ENCODE results near the gene EGFL8.

The EGFL8 gene

DNA sequence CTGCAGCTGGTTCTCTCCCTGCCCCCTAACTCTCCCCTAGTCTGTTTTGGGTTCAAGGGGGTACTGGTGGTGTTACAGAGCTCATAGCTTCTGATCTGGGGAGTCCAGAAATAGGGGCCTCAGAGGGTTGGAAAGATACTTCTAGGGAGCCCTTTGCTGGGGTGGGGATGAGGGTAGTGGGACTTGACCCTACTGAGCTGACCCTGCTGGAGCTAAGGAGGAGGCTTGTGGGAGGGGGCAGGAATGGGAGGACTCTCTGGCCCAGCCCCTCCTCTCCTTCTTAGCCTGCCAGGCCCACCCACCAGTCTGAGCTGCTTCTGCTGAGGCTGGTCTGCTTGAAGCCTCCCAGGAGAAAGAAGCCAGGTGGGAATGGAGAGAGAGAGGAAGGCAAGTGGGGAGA is at the start of gene EGFL8:
Gene EGFL8, plus strand, starts transcription at position 301 of the 400 bp plus-strand sequence. CDS start 1,571 bp downstream, outside the sequence.
- DNase-seq: no peak
- TF ChIP-seq, protein P1, sequence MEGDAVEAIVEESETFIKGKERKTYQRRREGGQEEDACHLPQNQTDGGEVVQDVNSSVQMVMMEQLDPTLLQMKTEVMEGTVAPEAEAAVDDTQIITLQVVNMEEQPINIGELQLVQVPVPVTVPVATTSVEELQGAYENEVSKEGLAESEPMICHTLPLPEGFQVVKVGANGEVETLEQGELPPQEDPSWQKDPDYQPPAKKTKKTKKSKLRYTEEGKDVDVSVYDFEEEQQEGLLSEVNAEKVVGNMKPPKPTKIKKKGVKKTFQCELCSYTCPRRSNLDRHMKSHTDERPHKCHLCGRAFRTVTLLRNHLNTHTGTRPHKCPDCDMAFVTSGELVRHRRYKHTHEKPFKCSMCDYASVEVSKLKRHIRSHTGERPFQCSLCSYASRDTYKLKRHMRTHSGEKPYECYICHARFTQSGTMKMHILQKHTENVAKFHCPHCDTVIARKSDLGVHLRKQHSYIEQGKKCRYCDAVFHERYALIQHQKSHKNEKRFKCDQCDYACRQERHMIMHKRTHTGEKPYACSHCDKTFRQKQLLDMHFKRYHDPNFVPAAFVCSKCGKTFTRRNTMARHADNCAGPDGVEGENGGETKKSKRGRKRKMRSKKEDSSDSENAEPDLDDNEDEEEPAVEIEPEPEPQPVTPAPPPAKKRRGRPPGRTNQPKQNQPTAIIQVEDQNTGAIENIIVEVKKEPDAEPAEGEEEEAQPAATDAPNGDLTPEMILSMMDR (IDR thresholded peaks at IDR 0.05; ENCODE audit: low read depth, low read length, missing control alignments): no peak
- in situ Hi-C loops (cut with HindIII; ENCODE audit: low pct_ligation_motif_present, low sequenced_read_pairs): no loop called here
- Histone ChIP-seq H3K4me3 (ENCODE audit: low read depth, low read length) (no peak within 1 kb of the TSS), H3K36me3 (replicated peaks) (peaks cover 30% of the 10 kb centered on the region), H3K27me3 (replicated peaks) (no peaks in the 10 kb centered on the region), H3K27ac (no peak within 1 kb of the TSS)

DNA sequence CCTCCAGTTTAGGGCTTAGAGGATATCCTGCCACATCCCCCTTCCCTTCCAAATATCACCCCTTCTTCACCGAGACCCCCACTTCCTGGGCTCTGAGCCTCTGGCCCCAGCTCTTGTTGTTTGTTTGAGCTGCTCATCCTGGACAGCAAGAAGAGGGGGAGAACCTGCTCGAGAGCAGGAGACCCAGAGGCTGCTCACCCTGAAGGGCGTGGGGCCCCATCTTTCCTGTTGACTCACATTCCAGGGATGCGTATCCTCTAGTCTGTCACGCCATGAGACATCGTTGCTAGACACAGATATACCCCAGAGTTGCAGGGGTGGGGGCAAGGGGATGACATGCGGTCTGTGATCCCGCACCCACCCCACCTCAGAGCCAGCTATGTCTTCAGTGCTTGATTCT is 49.6 kb upstream of the EGFL8 start:
- Histone ChIP-seq H3K36me3 (replicated peaks) (peaks cover 26% of the 10 kb centered on the region), H3K27me3 (replicated peaks) (no peaks in the 10 kb centered on the region), H3K27ac (peak overlapping the region; percentile 69), H3K4me3 (ENCODE audit: low read depth, low read length) (no peak overlapping the region)
- in situ Hi-C loops (cut with HindIII; ENCODE audit: low pct_ligation_motif_present, low sequenced_read_pairs): no loop called here
- TF ChIP-seq, protein P1 (IDR thresholded peaks at IDR 0.05; ENCODE audit: low read depth, low read length, missing control alignments): no peak
- peak; percentile 82 for DNase-seq

DNA sequence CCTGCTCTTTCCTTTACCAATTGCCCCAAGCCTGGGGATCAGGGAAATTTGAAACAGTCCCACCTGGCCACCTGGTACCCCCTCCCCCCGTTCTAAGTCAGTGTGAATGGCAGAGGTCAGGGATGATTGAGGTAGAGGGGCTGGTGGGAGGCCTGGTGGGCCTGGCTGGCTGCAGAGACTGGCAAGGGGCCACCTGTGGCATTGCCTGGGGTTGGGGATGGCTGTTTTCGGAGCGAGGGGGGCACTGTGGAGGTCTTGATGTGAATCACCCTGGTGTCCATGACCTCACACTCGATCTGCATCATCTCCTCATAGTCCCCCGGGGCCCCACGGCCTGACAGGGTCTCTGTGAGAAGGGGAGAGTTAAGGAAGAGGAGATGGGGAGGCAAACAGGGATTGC is 48.8 kb upstream of the EGFL8 start:
- Histone ChIP-seq H3K27ac (no peak overlapping the region), H3K4me3 (ENCODE audit: low read depth, low read length) (no peak overlapping the region), H3K27me3 (replicated peaks) (no peaks in the 10 kb centered on the region), H3K36me3 (replicated peaks) (peaks cover 32% of the 10 kb centered on the region)
- DNase-seq: no peak
- TF ChIP-seq, protein P1 (IDR thresholded peaks at IDR 0.05; ENCODE audit: low read depth, low read length, missing control alignments): no peak
- in situ Hi-C loops (cut with HindIII; ENCODE audit: low pct_ligation_motif_present, low sequenced_read_pairs): no loop called here

DNA sequence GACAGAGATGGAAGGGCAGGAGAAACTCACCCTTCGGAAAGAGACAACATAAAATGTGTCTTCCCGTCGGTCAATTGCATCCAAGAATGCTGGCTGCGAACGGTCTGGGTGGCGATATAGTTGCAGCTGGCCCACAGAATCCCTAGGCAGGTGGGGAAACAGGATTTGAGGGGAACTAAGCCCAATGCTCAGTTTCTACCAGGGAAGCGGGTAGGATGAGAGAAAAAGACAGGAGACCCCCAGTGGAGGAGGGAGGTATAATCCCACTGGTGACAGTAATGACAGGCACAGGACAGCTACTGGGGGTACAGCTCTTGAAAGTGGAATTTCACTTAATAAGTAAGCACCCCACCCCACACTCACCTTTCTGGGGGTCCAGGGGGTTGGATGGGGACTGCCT is 47.7 kb upstream of the EGFL8 start:
- in situ Hi-C loops (cut with HindIII; ENCODE audit: low pct_ligation_motif_present, low sequenced_read_pairs): no loop called here
- peak; percentile 21 for DNase-seq

DNA sequence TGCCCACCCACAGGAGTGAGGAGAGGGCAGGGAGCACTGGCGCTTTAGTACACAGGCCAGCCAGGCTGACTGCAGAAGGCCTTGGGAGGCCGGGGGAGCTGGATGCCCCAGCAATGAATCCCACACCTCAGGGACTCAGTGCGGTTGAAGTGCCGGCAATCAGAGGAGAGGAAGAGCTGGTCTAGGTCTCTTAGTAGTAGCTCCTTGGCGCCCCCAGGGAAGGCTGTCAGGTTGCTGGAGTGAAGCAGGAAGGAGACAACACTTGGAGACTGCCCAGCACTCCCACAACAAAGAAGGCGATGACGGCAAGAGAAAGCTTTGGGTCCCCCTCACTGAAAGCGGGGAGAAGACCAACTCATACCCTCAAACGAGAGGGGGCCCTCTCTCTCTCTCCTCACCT is 46.9 kb upstream of the EGFL8 start:
- Histone ChIP-seq H3K27me3 (replicated peaks) (no peaks in the 10 kb centered on the region), H3K36me3 (replicated peaks) (peaks cover 43% of the 10 kb centered on the region), H3K4me3 (ENCODE audit: low read depth, low read length) (no peak overlapping the region), H3K27ac (no peak overlapping the region)
- in situ Hi-C loops (cut with HindIII; ENCODE audit: low pct_ligation_motif_present, low sequenced_read_pairs): no loop called here
- DNase-seq: no peak
- TF ChIP-seq, protein P1 (IDR thresholded peaks at IDR 0.05; ENCODE audit: low read depth, low read length, missing control alignments): no peak

More for the DNA sequence above, 47.7 kb upstream of the EGFL8 start:
- TF ChIP-seq, protein P1 (IDR thresholded peaks at IDR 0.05; ENCODE audit: low read depth, low read length, missing control alignments): peak; percentile 70
- H3K36me3 ChIP-seq (replicated peaks): peaks cover 40% of the 10 kb centered on the region
- no peak overlapping the region for H3K4me3 ChIP-seq (ENCODE audit: low read depth, low read length)
- no peak overlapping the region for H3K27ac ChIP-seq
- H3K27me3 ChIP-seq (replicated peaks): no peaks in the 10 kb centered on the region
